ENCODE results near the gene TSHZ2.
"Not testable (repeated sequence)": the region's sequence is repeated elsewhere in the genome, so short reads cannot be mapped to it uniquely, and the experiment has no call there.

The TSHZ2 gene

GRCh38 chr20:53087037-53087777 lies 115.0 kb downstream of the TSHZ2 start:
- no peak for DNase-seq (ENCODE audit: low spot score)

DNA sequence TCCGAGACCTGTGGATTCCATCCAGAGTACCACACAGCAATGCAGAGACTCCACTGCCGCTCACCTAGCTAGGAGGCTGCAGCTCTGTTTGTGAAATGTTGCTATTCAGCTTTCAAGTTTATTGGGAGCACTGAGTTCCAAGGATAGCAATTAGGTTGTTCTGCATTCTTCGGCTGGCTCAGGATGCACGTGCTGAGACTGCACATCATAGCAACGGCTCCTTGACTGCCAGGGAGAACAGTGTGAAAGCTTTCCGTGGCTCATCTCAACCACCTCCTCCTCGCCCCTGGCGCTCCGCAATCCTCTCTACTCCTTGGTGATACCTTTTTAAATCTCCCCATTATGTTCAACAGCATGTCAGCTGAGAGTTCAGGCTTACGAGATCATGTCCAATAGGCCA lies 116.6 kb downstream of the TSHZ2 start:
- no peak for DNase-seq (ENCODE audit: low spot score)

DNA sequence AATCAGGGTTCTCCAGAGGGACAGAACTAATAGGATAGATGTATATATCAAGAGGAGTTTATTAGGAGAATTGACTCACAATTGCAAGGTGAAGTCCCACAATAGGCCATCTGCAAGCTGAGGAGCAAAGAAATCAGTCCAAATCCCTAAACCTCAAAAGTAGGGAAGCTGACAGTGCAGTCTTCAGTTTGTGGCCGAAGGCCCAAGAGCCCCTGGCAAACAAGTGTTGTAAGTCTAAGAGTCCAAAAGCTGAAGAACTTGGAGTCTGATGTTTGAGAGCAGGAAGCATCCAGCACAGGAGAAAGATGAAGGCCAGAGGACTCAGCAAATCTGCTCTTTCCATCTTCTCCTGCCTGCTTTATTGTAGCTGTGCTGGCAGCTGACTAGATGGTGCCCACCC lies 117.7 kb downstream of the TSHZ2 start:
- DNase-seq (ENCODE audit: low spot score), result not testable (repeated sequence)

GRCh38 chr20:53091789-53092188 lies 119.6 kb downstream of the TSHZ2 start:
- no peak for DNase-seq (ENCODE audit: low spot score)

GRCh38 chr20:53092772-53093300 lies 120.7 kb downstream of the TSHZ2 start:
- no peak for DNase-seq (ENCODE audit: low spot score)

GRCh38 chr20:53097371-53097770 lies 125.2 kb downstream of the TSHZ2 start:
- DNase-seq (ENCODE audit: low spot score), result no peak

DNA sequence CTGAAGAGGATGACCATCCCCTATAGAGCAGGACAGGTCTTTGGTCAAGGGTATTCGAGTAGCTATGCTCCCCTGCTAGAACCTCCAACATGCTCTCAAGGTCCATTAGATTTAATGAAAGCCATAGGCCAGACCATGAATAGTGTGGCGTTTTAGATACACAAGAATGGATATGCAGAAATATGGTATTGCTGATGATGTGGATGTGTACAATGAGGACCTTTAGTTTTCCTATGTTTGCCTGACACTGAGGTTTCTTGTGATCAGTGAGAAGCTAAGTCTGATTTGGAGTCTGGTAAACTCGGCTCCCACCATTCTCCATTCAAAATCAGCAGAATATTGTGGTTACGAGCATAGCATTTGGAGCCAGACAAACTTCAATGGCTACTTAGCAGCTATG lies 125.6 kb downstream of the TSHZ2 start:
- no peak for DNase-seq (ENCODE audit: low spot score)

- no peak for DNase-seq (ENCODE audit: low spot score)
Observed at GRCh38 chr20:53098621-53099020, 126.5 kb downstream of the TSHZ2 start.

GRCh38 chr20:53099856-53100255 lies 127.7 kb downstream of the TSHZ2 start:
- DNase-seq (ENCODE audit: low spot score), result no peak

- DNase-seq (ENCODE audit: low spot score), result no peak
Observed at GRCh38 chr20:53100476-53100911, 128.3 kb downstream of the TSHZ2 start.

- DNase-seq (ENCODE audit: low spot score), result no peak
Observed at GRCh38 chr20:53101992-53102760, 130.0 kb downstream of the TSHZ2 start.

- DNase-seq (ENCODE audit: low spot score), result no peak
Observed at GRCh38 chr20:53103124-53103523, 131.0 kb downstream of the TSHZ2 start.

DNA sequence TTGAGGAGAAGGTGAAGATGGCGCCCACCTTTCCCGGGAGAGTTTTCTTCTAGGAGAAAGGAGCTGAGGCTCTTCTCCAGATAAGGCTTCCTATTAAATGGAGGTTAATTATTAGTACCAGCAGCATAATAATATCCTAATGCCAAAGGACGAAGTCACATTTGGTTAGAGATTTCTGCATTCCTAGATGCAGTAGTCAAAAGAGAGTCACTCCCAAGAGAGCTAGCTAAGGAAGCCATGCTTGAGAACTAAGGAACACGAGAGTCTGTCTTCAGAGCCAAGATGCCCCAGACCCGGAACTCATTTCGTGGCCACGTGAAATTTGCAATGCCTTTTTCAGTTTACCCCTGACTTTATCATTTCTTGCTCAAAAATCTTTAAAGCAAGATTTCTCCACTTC lies 132.7 kb downstream of the TSHZ2 start:
- DNase-seq (ENCODE audit: low spot score), result no peak

DNA sequence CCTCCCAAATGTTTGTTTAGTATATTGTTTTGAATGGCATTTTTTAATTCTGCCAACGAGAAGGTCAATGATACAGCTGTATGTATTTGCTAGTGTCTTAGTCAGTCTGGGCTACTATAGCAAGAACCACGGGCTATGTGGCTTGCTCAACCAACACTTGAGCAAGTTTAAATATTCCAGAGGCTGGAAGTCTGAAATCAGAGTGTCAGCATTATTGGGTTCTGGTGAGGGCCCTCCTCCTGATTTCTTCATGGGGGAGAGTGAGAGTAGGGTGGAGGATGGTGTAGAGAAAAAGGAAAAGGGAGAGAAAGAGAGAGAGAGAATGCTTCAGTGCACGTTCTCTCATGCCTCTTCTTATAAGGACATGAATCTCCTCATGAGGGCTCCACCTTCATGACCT lies 144.6 kb downstream of the TSHZ2 start:
- no peak for DNase-seq (ENCODE audit: low spot score)

- DNase-seq (ENCODE audit: low spot score), result no peak
Observed at GRCh38 chr20:53122853-53123252, 150.7 kb downstream of the TSHZ2 start.

- no peak for DNase-seq (ENCODE audit: low spot score)
Observed at GRCh38 chr20:53124075-53124551, 152.0 kb downstream of the TSHZ2 start.

GRCh38 chr20:53124803-53125202 lies 152.6 kb downstream of the TSHZ2 start:
- no peak for DNase-seq (ENCODE audit: low spot score)

DNA sequence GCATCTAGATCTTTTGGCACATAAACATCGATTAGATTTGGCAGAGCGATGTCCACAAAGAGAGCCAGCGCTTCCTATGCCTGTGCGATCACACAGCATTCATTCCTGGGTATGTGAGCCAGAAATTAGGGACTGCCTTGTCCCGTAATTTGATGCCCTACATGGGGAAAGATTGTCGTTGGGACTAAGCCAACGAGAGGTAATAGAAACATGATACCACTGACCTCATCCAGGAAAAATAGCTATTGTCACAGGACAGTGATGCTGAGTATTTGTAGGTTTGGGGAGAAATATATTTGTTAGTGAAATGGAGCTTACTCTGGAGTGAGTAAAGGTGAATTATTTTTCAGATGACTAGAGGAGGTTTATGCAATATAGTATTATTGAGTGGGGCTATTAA lies 154.0 kb downstream of the TSHZ2 start:
- no peak for DNase-seq (ENCODE audit: low spot score)

- DNase-seq (ENCODE audit: low spot score), result no peak
Observed at GRCh38 chr20:53127027-53127426, 154.9 kb downstream of the TSHZ2 start.

- DNase-seq (ENCODE audit: low spot score), result no peak
Observed at GRCh38 chr20:53128004-53128403, 155.8 kb downstream of the TSHZ2 start.

- DNase-seq (ENCODE audit: low spot score), result no peak
Observed at GRCh38 chr20:53129563-53129962, 157.4 kb downstream of the TSHZ2 start.

DNA sequence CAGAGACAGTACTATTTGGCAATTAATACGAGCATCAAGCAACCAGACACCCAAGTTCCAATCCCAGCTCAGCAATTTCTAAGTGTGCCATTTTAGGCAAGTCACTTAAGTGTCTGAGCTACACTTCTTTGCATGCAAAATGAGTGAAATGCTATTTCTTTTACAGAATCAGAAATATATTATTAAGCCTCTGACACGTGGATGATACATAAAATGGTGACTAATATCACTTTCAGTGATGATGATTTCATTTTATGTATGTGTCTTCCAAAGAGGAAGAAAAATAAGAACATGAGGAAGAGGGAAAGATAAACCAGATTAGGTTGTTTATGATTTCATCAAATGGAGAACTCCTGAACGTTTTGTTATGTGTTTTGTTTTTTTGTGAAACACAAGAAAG lies 158.6 kb downstream of the TSHZ2 start:
- no peak for DNase-seq (ENCODE audit: low spot score)

- DNase-seq (ENCODE audit: low spot score), result no peak
Observed at GRCh38 chr20:53133125-53133524, 161.0 kb downstream of the TSHZ2 start.
